ENCODE data around the gene CRY1. TPM values are rescaled to one million over a fixed set of nuclear protein-coding genes. Genes with fewer than 3 reads are reported as not detected.
"Not testable (repeated sequence)": the region's sequence is repeated elsewhere in the genome, so short reads cannot be mapped to it uniquely, and the experiment has no call there.

CRY1 gene
- total RNA-seq, 2 experiments from 2014 or later = 26.6 to 27.8 TPM

DNA sequence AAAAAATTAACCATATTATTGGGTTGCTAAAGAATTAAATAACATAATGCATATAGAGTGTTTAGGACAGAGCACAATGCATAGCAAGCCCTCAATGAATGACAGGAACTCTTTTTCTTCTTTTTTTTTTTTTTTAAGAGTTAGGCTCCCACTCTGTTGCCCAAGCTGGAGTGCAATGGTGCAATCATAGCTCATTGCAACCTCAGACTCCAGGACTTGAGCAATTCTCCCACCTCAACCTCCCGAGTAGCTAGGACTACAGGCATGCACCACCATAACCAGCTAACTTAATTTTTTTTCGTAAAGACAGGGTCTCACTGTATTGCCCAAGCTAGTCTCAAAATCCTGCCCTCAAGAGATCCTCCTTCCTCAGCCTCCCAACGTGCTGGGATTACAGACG lies 85.9 kb downstream of the CRY1 start:
- Mint-ChIP-seq H3K9me3 (no peaks in the 10 kb centered on the region), H3K27ac (no peak overlapping the region), H3K4me1 (ENCODE audit: low read depth) (no peaks in the 10 kb centered on the region), H3K27me3 (no peaks in the 10 kb centered on the region), H3K4me3 (no peak overlapping the region), H3K36me3 (ENCODE audit: low read depth) (peaks cover 10% of the 10 kb centered on the region)
- intact Hi-C loops (cut with micrococcal nuclease) = no loop called here
- DNase-seq = no peak
- POLR2A ChIA-PET = no interaction called here
- TF ChIP-seq, protein P1, sequence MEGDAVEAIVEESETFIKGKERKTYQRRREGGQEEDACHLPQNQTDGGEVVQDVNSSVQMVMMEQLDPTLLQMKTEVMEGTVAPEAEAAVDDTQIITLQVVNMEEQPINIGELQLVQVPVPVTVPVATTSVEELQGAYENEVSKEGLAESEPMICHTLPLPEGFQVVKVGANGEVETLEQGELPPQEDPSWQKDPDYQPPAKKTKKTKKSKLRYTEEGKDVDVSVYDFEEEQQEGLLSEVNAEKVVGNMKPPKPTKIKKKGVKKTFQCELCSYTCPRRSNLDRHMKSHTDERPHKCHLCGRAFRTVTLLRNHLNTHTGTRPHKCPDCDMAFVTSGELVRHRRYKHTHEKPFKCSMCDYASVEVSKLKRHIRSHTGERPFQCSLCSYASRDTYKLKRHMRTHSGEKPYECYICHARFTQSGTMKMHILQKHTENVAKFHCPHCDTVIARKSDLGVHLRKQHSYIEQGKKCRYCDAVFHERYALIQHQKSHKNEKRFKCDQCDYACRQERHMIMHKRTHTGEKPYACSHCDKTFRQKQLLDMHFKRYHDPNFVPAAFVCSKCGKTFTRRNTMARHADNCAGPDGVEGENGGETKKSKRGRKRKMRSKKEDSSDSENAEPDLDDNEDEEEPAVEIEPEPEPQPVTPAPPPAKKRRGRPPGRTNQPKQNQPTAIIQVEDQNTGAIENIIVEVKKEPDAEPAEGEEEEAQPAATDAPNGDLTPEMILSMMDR (IDR thresholded peaks at IDR 0.05) = no peak
- ATAC-seq = no peak
- CTCF ChIA-PET = interaction anchor here (0.9 to 1.2 kb wide), 2 partner anchors 11 to 14 kb away, joined by 3 to 4 read pairs; no protein-coding TSS in a partner anchor

DNA sequence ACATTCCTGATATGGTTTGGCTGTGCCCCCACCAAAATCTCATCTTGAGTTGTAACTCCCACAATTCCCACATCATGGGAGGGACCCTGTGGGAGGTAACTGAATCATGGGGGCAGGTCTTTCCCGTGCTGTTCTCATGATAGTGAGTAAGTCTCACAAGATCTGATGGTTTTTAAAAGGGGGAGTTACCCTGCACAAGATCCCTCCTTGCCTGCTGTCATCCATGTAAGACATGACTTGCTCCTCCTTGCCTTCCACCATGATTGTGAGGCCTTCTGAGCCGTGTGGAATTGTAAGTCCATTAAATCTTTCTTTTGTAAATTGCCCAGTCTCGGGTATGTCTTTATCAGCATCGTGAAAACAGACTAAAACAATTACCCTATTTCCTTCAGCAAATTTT lies 90.7 kb downstream of the CRY1 start:
- H3K27me3 Mint-ChIP-seq; H3K9me3 Mint-ChIP-seq; H3K27ac Mint-ChIP-seq; H3K4me1 Mint-ChIP-seq (ENCODE audit: low read depth); ATAC-seq; DNase-seq; H3K4me3 Mint-ChIP-seq; CTCF ChIA-PET; POLR2A ChIA-PET; intact Hi-C loops (cut with micrococcal nuclease): not testable (repeated sequence)
- peaks cover 15% of the 10 kb centered on the region for H3K36me3 Mint-ChIP-seq (ENCODE audit: low read depth)

DNA sequence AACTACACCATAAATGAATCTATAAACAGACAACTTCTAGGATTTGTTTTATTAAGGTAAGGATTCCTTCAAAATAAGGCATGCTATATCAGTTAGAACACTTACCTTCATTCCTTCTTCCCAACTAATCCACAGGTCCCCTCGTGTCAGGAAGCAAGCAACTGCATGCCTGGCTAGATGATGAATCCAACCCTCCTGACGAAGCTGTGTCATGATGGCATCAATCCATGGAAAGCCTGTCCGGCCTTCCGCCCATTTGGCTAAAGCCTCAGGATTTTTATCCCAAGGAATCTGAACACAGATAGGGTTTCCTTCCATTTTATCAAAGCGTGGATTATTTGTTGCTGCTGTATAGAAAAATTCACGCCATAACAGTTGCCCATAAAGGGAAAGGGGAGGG lies 93.9 kb downstream of the CRY1 start:
- no peak for ATAC-seq
- CTCF ChIA-PET = interaction anchor here (0.8 to 1.4 kb wide), 2 partner anchors 90 to 92 kb away, joined by 3 read pairs; no protein-coding TSS in a partner anchor
- intact Hi-C loops (cut with micrococcal nuclease) = no loop called here
- Mint-ChIP-seq H3K4me3 (no peak overlapping the region), H3K4me1 (ENCODE audit: low read depth) (no peaks in the 10 kb centered on the region), H3K27ac (no peak overlapping the region), H3K27me3 (no peaks in the 10 kb centered on the region), H3K36me3 (ENCODE audit: low read depth) (peaks cover 31% of the 10 kb centered on the region), H3K9me3 (no peaks in the 10 kb centered on the region)
- POLR2A ChIA-PET = no interaction called here
- TF ChIP-seq, protein P1 (IDR thresholded peaks at IDR 0.05) = no peak
- DNase-seq = no peak

DNA sequence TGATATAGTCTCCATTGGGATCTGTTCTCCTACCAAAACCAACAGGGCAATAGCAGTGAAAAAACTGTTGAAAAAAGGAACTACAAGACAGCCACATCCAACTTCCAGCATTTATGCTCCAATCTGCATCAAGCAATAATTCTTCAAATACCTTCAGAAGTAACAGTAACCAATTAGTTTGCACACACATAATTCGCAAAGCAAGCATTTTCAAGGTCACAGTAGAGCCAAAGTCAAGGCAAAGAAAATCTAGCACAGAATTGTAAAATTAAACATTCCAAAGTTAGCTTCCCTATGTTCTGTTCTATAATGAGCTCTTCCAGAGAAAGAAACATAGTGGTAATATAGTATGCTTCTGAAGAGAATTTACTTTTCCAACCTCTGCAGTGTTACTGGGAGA lies 95.4 kb downstream of the CRY1 start:
- no peaks in the 10 kb centered on the region for H3K9me3 Mint-ChIP-seq
- no peak overlapping the region for H3K27ac Mint-ChIP-seq
- no peak for DNase-seq
- POLR2A ChIA-PET = interaction anchor here (1.6 kb wide), 1 partner anchor 35 kb away, joined by 4 read pairs; no protein-coding TSS in a partner anchor
- no peaks in the 10 kb centered on the region for H3K27me3 Mint-ChIP-seq
- H3K4me1 Mint-ChIP-seq (ENCODE audit: low read depth) = no peaks in the 10 kb centered on the region
- H3K36me3 Mint-ChIP-seq (ENCODE audit: low read depth) = peaks cover 33% of the 10 kb centered on the region
- intact Hi-C loops (cut with micrococcal nuclease) = no loop called here
- CTCF ChIA-PET = interaction anchor here (0.6 kb wide), 1 partner anchor 17 kb away, joined by 3 read pairs; no protein-coding TSS in a partner anchor
- ATAC-seq = no peak
- H3K4me3 Mint-ChIP-seq = no peak overlapping the region
- TF ChIP-seq, protein P1 (IDR thresholded peaks at IDR 0.05) = no peak

DNA sequence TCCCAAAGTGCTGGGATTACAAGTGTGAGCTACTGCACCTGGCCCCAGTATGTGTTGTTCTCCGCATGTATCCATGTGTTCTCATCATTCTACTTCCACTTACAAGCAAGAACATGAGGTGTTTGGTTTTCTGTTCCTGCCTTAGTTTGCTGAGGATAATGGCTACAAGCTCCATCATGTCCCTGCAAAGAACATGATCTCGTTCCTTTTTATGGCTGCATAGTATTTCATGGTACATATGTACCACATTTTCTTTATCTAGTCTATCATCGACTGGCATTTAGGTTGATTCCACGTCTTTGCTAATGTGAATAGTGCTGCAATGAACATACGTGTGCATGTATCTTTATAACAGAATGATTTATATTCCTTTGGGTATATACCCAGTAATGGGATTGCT lies 97.2 kb downstream of the CRY1 start:
- DNase-seq; H3K27ac Mint-ChIP-seq; ATAC-seq; intact Hi-C loops (cut with micrococcal nuclease); H3K9me3 Mint-ChIP-seq; H3K4me3 Mint-ChIP-seq; POLR2A ChIA-PET; H3K4me1 Mint-ChIP-seq (ENCODE audit: low read depth); H3K27me3 Mint-ChIP-seq: not testable (repeated sequence)
- H3K36me3 Mint-ChIP-seq (ENCODE audit: low read depth) = peaks cover 28% of the 10 kb centered on the region
- CTCF ChIA-PET = interaction anchor here (1.5 kb wide), 1 partner anchor 11 kb away, joined by 4 read pairs; no protein-coding TSS in a partner anchor

DNA sequence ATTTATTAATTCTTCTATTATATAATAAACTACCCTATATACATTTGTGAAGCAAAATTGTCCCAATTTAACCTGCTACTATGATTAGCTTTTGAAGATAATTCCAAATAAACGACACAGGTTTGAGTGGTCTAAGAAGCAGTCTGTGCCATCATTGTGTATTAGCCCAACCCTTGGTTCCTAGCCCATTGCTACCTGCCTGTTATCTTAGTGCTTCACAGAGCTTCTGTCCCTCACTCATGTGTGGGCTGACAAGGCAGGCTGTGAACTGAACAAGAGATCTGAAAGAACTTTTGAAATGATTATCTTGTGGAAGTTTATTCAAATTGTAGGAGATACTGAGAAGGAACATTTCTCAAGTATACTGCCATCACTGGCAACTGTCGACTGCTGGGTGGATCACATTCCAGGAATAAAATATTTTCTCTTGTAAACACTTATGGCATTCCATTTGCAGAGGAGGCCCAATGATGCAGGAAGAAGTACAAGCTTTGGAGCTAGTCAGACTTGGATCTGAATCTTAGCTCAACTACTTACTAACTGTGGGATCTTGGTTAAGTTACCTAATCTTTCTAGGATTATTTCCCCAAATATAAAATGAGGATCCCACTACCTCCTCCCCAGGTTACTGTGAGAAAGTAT lies 98.6 kb downstream of the CRY1 start:
- TF ChIP-seq, protein P1 (IDR thresholded peaks at IDR 0.05) = no peak
- POLR2A ChIA-PET = no interaction called here
- Mint-ChIP-seq H3K4me3 (no peak overlapping the region), H3K4me1 (ENCODE audit: low read depth) (no peaks in the 10 kb centered on the region), H3K36me3 (ENCODE audit: low read depth) (peaks cover 24% of the 10 kb centered on the region), H3K27ac (no peak overlapping the region), H3K27me3 (no peaks in the 10 kb centered on the region), H3K9me3 (no peaks in the 10 kb centered on the region)
- DNase-seq = no peak
- intact Hi-C loops (cut with micrococcal nuclease) = no loop called here
- no peak for ATAC-seq
- CTCF ChIA-PET = no interaction called here

Measured in activated CD8-positive, alpha-beta T cell treated with anti-CD3 and anti-CD28 coated beads for 36 hours (primary cell).